NCI-H2196 treated with DMSO at 0.1 percent for 48 hours (cell line): ENCODE data around the gene STXBP3.
A peak's percentile ranks its signal among the peaks of the same experiment; 100 is the strongest.
"Not testable (repeated sequence)": the region's sequence is repeated elsewhere in the genome, so short reads cannot be mapped to it uniquely, and the experiment has no call there.

Experiments
- DNase-seq: peaks from one replicate; lab custom pipeline; 2025; ENCODE audit not compliant: unreplicated experiment; lab: John Stamatoyannopoulos, UW

The STXBP3 gene

GRCh38 chr1:108728327-108728923 lies 18.0 kb upstream of the STXBP3 start:
- DNase-seq = no peak

GRCh38 chr1:108729481-108729880 lies 17.0 kb upstream of the STXBP3 start:
- DNase-seq = no peak

GRCh38 chr1:108732398-108732797 lies 14.1 kb upstream of the STXBP3 start:
- DNase-seq = no peak

DNA sequence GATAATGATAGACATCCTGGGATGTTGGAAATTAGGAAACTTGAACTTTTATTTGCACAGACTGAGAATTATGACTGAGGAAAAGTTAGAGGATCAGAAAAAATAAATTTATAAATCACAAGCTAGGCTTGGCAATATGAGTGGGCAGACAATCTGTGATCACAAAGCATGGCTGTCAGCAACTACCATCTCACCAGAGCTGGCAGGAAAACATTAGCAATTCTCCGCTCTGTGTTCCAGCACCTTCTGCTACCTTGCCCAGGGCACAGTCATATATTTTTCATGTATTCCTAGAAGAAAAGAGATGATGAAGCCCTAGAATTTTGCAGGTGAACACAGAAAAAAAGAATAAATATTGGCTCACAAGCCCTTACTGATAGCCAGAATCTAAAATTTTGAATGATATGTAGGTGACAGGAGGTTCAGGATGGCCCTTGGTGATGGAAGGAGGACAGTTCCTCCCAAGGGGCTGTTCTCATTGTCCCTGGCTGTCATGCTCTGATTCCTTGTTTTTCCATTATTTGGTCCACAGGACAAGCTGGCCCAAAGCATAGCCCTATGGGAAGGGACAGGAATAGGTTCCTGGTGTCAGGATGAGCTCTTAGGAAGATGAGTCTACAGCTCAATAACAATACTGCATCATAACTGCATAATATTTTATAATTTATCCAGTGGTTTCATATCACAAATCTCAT lies 12.2 kb upstream of the STXBP3 start:
- no peak for DNase-seq

DNA sequence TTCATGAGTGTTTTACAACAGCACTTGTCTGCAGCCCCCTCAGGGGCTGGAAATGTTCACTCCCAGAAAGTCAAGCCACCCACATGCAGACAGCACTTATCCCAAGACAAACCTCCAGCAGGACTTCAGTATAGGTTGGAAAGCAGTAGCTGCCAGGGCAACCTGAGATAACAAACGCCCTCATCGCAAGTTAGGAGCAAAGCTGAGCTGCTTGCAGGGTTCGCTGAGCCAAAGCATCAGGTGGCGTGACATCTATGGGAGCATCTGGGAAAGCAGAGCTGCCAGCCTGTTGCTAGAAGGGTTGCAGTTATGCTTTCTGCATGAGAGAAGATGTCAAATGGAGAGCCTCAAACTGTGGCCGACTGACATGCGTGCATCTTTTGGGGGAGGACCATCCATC lies 4.2 kb upstream of the STXBP3 start:
- no peak for DNase-seq

DNA sequence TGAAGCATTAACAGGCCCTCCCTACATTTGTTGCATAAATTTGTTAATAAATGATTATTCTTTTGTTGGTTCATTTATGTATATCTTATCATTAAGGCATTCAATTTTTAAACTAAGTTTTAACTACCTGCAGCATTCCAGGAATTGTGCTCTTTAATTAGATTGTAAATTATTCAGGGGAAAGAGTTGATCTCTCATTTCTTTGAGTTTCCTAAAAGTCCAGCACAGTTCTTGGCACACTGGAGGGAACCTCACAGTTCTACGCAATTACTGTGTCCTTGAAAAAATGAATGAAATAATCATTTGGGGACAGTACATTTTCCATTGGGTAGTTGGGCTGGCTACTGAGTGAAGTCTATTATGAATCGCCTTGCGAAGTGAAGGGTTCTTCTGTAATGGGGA lies 493 bp upstream of the STXBP3 start:
- no peak for DNase-seq

GRCh38 chr1:108747171-108747850 lies 837 bp downstream of the STXBP3 start:
- DNase-seq = peak; percentile 35

DNA sequence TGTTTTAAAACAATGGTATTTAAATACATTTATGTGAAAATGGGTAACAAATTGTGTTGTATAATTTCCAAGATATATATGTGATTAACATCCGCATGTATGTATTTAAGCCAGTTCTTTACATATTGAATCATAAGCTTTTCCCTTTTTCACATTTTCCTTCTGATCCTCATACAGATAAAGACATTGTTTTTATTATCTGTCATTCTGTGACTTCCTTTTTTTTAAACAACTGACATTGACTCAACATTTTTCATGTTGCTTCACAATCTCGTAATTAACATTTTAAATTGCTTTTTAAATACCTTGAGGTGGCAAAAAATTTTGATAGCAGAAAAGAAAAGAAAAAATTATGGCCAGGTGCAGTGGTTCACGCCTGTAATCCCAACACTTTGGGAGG lies 1.4 kb downstream of the STXBP3 start:
- no peak for DNase-seq

DNA sequence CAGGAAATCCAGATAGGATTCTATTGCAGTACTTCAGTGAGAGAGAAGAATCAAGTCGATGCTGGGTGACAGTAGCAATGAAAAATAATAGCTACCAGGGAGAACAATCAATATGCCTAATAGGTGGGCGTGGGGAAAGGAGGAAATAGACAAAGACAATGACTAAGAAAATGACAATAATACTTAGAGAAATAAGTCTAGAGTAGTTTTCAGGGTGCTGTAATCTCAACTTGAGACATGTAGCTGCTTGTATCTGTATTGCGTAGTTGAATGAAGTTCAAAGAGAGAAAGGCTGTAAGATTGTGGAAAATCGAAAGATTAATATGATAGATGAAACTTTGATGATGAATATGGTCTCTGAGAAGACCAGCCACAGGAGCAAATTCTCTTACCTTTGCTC lies 2.6 kb downstream of the STXBP3 start:
- no peak for DNase-seq

DNA sequence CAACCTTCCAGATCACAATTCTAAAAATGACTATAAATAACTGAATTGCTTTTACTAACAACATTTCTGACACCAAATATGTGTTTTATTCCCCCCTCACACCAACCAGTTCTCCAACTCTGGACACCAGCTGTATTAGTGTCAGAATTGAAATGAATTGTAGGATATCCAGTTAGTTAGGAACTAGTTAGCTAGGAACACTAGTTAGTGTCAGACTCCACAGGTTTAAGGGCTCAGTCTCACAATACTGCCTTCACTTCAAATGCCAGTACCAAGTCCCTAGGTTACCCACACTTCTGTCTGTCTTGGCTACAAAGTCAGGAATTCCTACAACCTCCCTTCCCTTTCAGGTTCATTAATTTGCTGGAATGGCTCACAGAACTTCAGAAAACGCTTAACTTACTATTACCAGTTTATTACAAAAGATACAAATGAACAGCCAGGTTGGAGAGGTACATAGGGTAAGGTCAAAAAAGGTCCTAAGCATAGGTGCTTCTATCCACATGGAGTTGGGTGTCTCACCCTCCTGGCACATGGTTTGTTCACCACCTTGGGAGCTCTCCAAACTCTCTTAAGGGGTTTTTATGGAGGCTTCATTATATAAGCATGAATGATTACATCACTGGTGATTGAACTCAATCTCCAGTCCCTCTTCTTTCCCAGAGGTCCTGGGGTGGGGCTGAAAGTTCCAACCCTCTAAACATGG lies 4.2 kb downstream of the STXBP3 start:
- no peak for DNase-seq

DNA sequence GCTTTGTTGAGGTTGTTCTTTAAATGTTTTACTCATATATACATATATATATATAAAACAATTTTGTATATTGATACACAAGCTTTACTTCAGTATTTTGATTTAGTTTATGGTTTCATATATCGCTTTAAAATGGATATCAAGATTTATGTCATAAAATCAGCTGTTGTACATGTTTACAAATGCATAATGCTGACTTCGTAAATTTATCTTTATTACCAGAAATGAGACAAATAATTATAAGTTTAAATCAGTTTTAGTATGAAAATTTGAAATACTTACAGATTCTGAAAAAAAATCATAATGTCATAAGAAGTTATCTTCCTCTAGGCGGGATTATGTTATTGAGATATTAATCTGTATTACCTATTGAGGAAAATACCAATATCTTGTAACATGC lies 6.9 kb downstream of the STXBP3 start:
- DNase-seq = no peak

- DNase-seq = no peak
Measured at GRCh38 chr1:108758796-108759195, 12.3 kb downstream of the STXBP3 start.

DNA sequence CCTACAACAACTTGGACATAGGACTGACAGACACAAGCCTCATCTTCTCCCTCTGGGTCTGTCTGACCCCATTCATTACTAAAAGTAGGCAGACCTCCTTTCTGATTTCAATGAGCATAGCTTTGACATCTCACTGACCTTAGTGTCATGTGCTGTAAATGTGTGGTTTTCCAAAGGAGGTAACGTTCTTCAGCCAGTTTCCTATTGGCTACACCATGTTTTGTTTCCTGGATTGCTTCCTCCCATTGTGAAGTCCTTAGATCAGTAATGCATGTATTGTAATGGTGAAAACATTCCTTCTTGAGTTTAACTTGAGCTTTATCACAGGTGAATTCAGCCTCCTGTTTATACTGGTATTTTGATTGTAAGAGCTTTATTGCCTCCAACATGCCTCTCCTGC lies 20.6 kb downstream of the STXBP3 start:
- no peak for DNase-seq

GRCh38 chr1:108767708-108768107 lies 21.2 kb downstream of the STXBP3 start:
- no peak for DNase-seq

DNA sequence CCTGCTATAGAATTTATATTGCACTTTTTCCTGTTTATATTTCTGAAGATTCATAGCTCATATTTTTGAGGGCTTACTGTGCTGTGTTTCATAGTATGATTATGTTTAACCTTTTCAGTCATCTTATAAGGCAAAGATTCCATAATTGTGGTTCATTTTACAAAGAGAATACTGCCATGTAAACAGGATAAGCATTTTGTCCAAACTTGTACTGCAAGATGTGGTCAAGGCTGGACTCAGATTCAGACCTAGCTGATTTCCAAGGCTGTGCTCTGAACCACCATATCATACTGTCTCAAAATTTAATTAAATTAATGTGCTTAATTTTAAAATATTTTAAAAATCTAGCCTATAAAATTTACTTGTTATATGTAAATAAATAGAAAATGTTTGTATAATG lies 31.4 kb downstream of the STXBP3 start:
- no peak for DNase-seq

GRCh38 chr1:108779455-108779854 lies 33.0 kb downstream of the STXBP3 start:
- DNase-seq = no peak

GRCh38 chr1:108780937-108781574 lies 34.6 kb downstream of the STXBP3 start:
- no peak for DNase-seq

- DNase-seq = not testable (repeated sequence)
Measured at GRCh38 chr1:108781575-108781944, 35.1 kb downstream of the STXBP3 start.

GRCh38 chr1:108785264-108785663 lies 38.8 kb downstream of the STXBP3 start:
- no peak for DNase-seq

DNA sequence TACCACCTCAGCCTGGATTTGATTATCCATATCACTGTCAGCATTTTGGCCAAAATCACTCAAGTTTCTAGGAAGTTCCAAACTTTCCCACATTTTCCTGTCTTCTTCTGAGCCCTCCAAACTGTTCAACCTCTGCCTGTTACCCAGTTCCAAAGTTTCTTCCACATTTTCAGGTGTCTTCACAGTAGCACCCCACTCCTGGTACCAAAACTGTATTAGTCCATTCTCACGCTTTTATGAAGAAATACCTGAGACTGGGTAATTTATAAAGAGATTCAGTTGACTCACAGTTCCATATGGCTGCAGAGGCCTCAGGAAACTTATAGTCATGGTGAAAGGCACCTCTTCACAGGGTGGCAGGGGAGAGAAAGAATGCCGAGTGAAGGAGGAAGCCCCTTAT lies 39.4 kb downstream of the STXBP3 start:
- DNase-seq = no peak

GRCh38 chr1:108791790-108792189 lies 45.3 kb downstream of the STXBP3 start:
- DNase-seq = no peak
